T-helper 9 cell (primary cell): ENCODE measurements around the gene CYP3A5.

ENCODE experiments used
- DNase-seq: peaks from one replicate; pipeline ENCODE4 v3.0.0-alpha.2; 2020

CYP3A5 gene

DNA sequence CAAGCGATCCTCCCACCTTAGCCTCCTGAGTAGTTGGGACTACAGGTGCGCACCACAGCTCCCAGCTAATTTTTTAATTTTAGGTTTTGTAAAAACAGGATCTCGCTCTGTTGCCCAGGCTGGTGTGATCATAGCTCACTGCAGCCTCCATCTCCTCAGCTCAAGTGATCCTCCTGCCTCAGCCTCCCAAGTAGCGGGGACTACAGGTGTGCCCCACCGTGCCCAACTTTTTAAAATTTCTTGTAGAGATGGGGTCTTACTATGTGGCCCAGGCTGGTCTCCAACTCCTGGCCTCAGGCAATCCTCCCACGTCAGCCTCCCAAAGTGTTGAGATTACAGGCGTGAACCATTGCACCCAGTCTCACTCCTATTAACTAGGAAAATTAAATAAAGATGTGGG is 74.3 kb downstream of the CYP3A5 start:
- no peak for DNase-seq

DNA sequence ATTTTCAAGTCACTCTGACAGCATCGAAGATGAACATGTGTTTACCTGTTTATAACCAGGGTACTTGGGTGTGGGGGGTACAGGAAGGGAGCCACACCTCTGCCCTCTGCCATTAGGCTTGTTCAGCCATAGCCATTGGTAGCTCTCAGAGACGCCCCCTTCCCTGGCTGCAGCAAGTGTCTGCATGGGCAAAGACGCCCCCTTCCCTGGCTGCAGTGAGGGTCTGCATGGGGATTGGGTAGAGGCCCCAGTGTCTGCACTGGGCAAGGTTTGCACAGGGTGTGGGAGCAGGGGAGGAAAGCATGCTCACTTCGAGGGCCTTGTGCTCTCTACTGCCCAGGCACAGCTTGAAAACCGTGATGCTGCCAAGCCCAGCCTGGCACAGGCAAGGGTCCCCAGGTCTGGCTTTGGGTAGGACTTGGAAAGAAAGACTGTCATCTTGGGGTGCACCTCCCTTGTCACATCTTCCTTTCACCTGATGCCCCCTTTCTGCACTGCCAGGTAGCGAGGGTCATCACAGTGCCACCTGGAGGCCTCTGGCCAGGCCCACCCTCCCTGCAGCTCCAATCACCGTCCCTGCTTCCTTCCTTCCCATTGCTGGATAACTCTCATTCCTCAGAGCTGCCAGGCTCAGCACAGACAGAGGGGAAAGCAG is 78.0 kb downstream of the CYP3A5 start:
- DNase-seq, result no peak

DNA sequence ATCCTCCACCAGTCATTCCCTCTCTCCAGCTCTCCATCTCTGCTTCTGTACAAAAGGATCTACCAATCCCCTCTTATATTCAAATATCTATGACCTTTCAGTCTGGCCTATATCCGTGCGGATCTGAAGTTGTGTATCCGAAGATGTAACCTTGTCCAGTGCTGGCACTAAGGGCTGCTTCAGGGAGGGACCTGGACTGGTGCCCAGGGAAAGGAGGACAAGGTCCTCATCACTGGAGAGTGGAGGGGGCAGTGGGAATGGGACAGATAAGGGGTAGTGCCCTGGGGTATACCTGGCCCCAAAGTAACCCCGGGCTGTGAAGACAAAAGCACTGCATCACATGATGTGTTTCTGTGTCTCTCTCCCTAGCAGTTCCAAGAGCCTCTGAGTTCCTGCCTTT is 80.0 kb downstream of the CYP3A5 start:
- DNase-seq, result no peak
